HG02852 (cell line): ENCODE measurements around the gene FCHO1.

Experiments used
- ATAC-seq: cut with Tn5 transposase; IDR thresholded peaks from one replicate; pipeline ENCODE4 v1.9.1; 2021; ENCODE audit warnings: mild to moderate bottlenecking, moderate library complexity; ENCODE audit not compliant: unreplicated experiment

Gene FCHO1

DNA sequence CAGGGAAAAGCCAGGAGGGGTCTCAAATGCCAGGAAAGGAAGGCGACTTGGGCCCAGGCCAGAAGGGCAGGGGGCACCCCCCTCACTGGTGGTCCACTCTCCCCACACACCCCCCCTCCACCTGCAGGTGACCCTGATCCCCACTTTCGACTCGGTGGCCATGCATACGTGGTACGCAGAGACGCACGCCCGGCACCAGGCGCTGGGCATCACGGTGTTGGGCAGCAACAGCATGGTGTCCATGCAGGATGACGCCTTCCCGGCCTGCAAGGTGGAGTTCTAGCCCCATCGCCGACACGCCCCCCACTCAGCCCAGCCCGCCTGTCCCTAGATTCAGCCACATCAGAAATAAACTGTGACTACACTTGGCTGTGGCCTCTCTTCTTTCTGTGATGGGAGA is 17.1 kb upstream of the FCHO1 start:
- no peak for ATAC-seq

DNA sequence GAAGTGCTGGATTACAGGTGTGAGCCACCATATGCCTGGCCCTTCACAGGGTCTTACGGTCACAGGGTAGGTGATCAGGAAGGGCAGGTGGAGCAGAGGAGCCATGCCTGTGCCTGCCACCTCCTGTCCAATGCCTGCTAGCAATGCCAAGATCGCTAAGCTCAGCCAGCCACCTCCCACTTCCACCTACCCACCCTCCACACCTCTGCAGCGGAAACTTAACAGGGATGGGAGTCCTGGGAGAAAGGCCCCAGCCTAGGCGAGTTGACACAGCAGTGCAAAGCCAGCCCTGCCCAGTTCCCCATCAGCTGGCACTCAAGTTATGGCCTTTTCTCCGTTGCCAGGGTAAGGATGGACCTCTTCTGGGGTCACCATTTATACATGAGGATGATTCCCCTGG is 15.9 kb upstream of the FCHO1 start:
- no peak for ATAC-seq

DNA sequence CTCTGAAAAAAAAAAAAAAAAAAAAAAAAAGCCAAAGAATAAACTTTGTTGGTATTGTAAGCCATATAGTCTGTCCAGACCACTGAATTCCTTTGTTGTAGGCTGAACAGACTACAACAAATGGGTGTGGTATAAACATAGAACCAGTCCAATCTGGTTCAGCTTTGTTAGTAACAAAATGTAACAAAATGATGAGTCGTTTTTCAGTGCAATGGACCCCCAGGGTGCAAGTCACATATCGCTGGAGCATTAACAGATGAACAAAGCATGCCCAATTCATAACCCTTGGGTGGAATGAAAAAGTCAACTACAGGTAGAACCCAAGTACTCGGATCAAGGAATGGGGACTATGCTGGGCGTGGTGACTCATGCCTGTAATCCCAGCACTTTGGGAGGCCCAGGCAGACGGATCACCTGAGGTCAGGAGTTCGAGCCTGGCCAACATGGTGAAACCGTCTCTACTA is 13.6 kb upstream of the FCHO1 start:
- ATAC-seq = no peak

GRCh38 chr19:17739121-17739875 is 12.0 kb upstream of the FCHO1 start:
- ATAC-seq = no peak

- ATAC-seq = no peak
Measured at GRCh38 chr19:17741456-17741855, 9.8 kb upstream of the FCHO1 start.

DNA sequence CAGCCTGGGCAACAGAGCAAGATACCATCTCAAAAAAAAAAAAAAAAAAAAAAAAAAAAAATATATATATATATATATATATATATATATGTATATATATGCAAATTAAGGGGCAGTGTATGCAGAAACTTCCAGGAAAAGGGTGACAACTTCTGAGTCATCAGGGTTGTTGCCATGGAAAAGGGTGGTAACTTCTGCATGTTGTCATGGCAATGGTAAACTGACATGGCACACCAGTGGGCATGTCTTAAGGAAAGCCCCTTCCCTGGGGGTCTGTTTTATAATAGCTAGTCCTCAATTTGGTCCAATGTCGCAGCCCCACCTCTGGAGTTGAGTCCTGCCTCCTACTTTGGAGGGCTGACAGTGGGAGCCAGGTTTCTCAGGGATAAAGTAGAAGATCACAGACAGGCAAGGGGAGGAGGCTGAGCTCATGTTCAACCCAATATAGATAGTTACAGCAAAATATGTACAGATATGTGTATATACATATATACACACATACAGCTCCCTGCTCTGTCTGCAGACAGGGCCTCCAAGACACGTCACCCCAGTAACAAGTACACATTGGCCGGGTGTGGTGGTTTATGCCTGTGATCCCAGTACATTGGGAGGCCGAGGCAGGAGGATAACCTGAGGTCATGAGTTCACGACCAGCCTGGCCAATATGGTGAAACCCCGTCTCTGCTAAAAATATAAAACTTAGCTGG is 7.2 kb upstream of the FCHO1 start:
- ATAC-seq = no peak

DNA sequence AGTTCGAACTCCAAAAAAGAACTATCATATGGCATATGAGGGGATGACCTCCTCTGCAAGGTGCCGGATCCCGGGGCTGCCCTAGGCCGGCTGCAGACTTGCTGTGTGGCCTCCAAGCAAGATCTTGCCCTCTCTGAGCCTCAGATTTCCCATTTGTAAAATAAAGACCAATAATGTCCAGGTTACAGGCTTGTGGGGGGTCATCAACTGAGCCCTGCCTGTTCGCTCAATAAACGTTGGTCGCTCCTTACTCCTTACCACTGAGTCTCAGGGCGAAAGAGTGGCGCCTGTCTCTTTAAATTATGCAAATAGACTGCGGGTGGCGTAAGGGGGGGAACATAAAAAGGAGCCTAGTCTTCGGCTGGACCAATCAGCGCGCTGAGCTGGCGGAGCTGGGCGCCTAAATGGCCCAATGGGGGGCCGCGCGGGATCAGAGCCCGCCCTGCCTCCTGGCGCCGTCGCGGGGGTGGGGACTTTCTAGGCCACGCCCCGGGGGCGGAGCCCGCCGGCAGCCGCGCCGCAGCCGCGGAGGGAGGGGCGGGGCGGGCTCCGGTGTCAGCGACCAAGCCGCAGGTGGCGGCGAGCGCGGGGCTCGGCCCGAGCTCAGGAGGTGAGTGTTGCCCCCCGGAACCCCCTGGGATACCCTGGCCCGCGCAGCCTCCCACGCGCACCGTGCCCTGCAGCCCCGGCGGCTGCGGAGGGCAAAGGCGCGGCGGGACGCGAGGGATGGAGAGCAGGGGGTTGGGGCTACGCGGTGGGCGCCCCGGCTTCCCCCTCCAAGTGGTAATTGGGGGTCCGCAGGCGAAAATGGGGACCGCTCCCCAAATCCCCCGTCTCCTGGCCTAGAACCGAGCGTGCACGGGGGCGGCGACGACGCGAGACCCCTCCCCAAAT is 3.8 kb upstream of the FCHO1 start:
- ATAC-seq = peak; percentile 79

- ATAC-seq = no peak
Measured at GRCh38 chr19:17748884-17749638, 2.2 kb upstream of the FCHO1 start.

DNA sequence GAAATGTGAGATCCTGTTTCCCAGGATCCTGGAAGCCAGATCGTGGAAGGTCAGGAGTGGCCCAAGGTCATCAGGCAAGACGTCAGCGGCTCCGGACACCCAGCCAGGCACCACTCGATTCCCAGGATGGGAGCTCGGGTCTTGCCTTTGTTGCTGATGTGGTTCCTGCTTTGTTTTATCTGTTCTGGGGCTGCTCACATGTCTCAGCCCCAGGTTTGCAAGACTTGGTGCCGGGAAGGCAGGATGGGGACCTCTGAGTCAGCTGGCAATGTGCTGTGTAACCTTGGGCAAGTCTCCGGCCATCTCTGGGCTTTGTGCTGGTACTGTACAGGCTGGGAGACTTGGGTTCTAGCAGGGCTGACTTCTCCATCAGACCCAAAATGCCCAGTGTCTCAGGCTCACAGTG is 1.4 kb upstream of the FCHO1 start:
- no peak for ATAC-seq

DNA sequence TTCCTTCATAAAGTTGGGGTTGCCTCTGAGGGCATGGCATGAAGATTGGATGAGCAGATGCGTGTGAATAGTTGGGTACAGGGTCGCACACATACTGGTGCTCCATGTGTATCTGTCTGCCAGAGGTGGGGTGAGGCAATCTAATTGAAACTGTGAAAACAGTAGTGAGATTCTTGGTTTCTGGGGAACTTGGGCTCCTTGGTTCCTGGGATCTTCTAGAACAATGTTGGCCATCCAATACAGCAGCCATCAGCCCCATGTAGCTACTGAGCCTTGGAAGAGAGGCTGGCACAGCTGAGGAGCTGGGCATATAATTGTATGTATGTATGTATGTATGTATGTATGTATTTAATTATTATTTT is 616 bp downstream of the FCHO1 start:
- ATAC-seq = no peak

DNA sequence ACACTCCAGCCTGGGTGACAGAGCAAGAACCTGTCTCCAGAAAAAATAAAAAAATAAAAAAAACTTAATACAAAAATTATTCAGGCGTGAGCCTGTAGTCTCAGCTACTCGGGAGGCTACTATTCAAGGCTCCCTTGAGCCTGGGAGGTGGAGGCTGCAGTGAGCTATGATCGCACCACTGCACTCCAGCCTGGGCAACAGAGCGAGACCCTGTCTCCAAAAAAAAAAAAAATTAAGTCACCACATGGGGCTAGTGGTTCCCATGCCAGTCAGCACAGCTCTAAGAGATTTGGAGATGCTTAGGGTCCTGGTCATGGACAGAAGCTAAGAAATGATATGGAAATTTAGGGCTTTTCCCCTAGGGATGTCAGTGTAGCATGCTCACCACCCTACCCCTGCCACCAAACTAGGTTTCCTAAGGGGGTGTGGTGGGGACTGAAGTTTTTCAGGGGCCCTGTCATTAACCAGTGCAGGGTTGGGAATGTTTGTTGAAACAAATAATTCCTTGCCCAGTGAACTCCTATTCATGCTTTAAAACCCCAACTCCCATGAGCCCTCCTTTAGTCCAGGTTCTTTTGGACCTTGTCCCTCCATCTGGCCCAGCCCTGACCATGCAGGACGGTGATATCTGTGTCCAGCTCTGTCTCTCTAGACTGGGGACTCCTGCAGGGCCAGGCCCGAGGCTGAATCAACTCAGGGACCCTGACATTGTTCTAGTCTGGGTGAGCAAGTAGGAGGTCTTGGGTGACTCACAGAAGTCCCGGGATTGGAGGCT is 1.8 kb downstream of the FCHO1 start:
- no peak for ATAC-seq

GRCh38 chr19:17753976-17754375 is 2.7 kb downstream of the FCHO1 start:
- ATAC-seq = no peak

- no peak for ATAC-seq
Measured at GRCh38 chr19:17754634-17755442, 3.6 kb downstream of the FCHO1 start.

DNA sequence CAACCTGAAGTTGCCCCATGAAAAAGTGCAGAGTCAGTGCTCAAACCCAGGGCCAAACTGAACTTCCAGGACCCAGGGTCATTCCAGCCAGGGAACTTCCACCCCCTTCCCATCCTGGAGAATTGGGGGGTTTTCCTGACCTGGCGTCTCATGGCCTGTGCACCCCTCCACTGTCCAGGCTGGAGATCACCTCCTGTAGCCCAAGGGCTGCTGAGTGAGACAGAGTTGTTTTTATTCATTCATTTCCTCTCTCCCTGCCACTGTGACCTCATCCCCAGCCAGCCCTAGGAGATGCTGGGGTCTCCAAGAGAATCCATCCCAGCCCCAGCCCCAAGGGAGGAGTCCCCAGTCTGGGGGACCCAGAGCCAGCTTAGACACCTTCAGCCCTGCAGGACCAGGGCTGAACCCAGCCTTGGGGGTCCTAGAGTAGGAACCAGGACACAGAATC is 4.2 kb downstream of the FCHO1 start:
- no peak for ATAC-seq

GRCh38 chr19:17755977-17756670 is 4.8 kb downstream of the FCHO1 start:
- no peak for ATAC-seq

DNA sequence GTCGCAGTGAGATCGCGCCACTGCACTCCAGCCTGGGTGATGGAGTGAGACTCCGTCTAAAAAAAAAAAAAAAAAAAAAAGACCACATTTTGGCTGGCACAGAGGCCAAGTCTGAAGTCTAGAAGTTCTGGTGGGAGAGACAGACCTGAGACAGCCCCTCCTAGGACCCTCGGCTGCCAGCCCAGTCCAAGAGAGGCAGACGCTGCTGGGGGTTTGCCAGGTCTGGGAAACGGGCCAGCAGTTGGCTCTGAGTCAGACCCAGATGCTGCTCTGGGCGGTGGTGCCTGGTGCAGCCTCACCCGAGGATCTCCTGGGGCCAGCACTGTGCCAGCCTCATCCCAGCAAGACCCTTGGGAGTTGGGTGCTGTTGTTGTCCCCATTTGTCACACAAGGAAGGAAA is 5.8 kb downstream of the FCHO1 start:
- ATAC-seq = no peak

DNA sequence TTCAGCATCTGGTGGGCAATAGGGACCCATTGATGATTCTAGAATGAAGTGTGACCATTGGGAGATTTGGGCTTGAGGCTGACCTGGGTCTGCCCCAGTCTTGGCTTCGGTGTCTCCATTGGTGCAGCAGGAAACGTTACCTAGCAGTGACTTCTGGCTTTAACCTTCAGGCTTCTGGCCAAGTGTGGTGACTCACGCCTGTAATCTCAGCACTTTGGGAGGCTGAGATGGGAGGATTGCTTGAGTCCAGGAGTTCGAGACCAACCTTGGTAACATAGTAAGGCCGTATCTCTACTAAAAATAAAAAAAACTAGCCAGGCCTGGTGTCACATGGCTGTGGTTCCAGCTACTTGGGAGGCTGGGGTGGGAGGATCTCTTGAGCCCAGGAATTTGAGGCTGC is 7.2 kb downstream of the FCHO1 start:
- no peak for ATAC-seq

DNA sequence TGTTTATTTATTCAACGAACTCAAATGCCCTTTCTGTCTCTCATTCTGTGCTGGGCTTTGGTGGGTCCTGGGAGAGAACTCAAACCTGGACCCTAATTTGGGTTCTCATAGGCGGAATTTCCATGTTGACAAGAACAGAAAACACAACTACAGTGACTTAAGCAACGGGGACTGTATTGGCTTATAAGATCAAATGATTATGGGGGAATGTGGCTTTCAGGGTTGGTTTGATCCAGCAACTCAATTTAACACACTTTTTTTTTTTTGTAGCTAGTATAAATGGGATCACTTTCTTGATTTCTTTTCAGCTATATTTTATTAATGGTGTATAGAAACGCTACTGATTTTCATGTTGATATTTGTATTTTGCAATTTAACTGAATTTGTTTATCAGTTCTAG is 9.9 kb downstream of the FCHO1 start:
- ATAC-seq = no peak
